ENCODE results near the gene LRRN2.

DNA sequence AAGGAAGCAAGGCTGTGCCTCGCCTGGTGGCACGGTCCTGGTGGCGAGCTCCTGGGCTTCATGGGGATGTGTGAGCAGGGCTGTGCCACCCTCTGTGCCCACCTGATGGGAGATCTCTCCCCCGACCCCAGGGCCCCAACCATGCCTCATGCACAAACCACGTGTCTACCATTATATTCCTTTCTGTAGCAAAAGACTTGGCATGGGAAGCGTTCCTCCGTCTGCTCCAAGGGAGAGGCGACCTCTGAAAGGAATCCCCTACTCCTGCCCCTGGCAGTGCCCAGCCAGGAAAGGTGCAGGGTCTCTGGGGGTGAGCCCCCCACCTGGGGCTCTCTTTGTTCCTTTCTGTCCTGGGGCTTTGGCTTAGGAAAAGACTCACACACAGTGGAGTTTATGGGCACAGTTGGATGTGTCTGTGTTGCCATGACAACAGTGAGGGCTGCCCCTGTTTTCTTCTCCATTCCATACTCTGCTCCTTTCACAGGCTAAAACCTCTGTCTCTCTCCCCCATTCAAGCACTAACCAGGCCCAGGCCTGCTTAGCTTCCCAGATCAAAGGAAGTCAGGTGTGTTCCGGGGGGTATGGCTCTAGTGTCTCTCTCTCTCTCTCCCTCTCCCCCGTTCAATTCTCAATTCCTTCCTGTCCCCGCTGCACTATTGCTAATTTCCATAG lies 21.4 kb upstream of the LRRN2 start:
- TF ChIP-seq YY1 (IDR thresholded peaks at IDR 0.05; ENCODE audit: insufficient read depth, insufficient read length), result no peak
- no peak for TF ChIP-seq ZNF274 (IDR thresholded peaks at IDR 0.05; ENCODE audit: low read depth, low read length)
- no peak for TF ChIP-seq SUZ12 (IDR thresholded peaks at IDR 0.05; ENCODE audit: extremely low read depth, insufficient read depth, insufficient read length)

Measured in NT2/D1 (cell line).